Mesodermal cell (in vitro differentiated cells): ENCODE results near the gene RASGEF1C.
"Not testable (repeated sequence)": the region's sequence is repeated elsewhere in the genome, so short reads cannot be mapped to it uniquely, and the experiment has no call there.

Experiments
- H3K27ac ChIP-seq: 2 replicates; pipeline ENCODE4 v1.7.0; 2013; ENCODE audit warnings: mild to moderate bottlenecking, low read depth, low read length, moderate library complexity; ENCODE audit not compliant: severe bottlenecking
- H3K36me3 ChIP-seq: 2 replicates; pipeline ENCODE4 v1.7.1; 2013; ENCODE audit warnings: mild to moderate bottlenecking, low read length, moderate library complexity; ENCODE audit not compliant: control insufficient read depth, insufficient read depth
- H3K4me1 ChIP-seq: one replicate; pipeline ENCODE4 v1.7.1; 2013; ENCODE audit warnings: mild to moderate bottlenecking, low read length; ENCODE audit not compliant: insufficient read depth, control insufficient read depth, poor library complexity, severe bottlenecking
- H3K4me3 ChIP-seq: 2 replicates; pipeline ENCODE4 v1.7.0; 2013; ENCODE audit warnings: low read length, control low read depth, mild to moderate bottlenecking; ENCODE audit not compliant: insufficient read depth, poor library complexity, severe bottlenecking; ENCODE audit errors: extremely low read depth
- H3K9me3 ChIP-seq: 2 replicates; pipeline ENCODE4 v1.7.1; 2013; ENCODE audit warnings: mild to moderate bottlenecking, low read length, moderate library complexity; ENCODE audit not compliant: control insufficient read depth
- WGBS, 2 experiments: methylation state at CpG; one replicate each; pipeline ENCODE4 v1.1.5; 2013; ENCODE audit warnings: missing lambda C conversion rate in 2 of 2; ENCODE audit not compliant: insufficient coverage in 2 of 2; 5-methylcytosine and 5-hydroxymethylcytosine counted together

Gene RASGEF1C

GRCh38 chr5:180210961-180211760 lies 2.1 kb upstream of the RASGEF1C start:
- no peaks in the 10 kb centered on the region for H3K9me3 ChIP-seq
- no peaks in the 10 kb centered on the region for H3K4me1 ChIP-seq
- no peak overlapping the region for H3K4me3 ChIP-seq
- no peaks in the 10 kb centered on the region for H3K36me3 ChIP-seq
- WGBS, 2 experiments = 87 to 95% methylated on average over 9 to 15 of the region's 16 CpGs
- H3K27ac ChIP-seq = no peak overlapping the region

- whole genome bisulfite sequencing, 2 experiments = 90 to 95% methylated on average over 9 of the region's 12 CpGs
- H3K36me3 ChIP-seq, H3K4me3 ChIP-seq, H3K4me1 ChIP-seq, H3K9me3 ChIP-seq, H3K27ac ChIP-seq: not testable (repeated sequence)
Measured at GRCh38 chr5:180210077-180210476, 1.1 kb upstream of the RASGEF1C start.

- no peaks in the 10 kb centered on the region for H3K4me1 ChIP-seq
- H3K36me3 ChIP-seq = no peaks in the 10 kb centered on the region
- no peaks in the 10 kb centered on the region for H3K9me3 ChIP-seq
- no peak overlapping the region for H3K27ac ChIP-seq
- peak overlapping the region; percentile 34 for H3K4me3 ChIP-seq
- 4 to 10% methylated on average over 50 to 56 of the region's 65 CpGs for WGBS, 2 experiments
Measured at GRCh38 chr5:180208435-180209081, 453 bp downstream of the RASGEF1C start.

- Histone ChIP-seq H3K4me3 (no peak overlapping the region), H3K9me3 (no peaks in the 10 kb centered on the region), H3K4me1 (no peaks in the 10 kb centered on the region), H3K36me3 (no peaks in the 10 kb centered on the region), H3K27ac (no peak overlapping the region)
- 83 to 85% methylated on average over 12 of the region's 14 CpGs for WGBS, 2 experiments
Measured at GRCh38 chr5:180208038-180208434, 975 bp downstream of the RASGEF1C start.

- Histone ChIP-seq H3K4me1 (no peaks in the 10 kb centered on the region), H3K4me3 (no peak overlapping the region), H3K27ac (no peak overlapping the region), H3K9me3 (no peaks in the 10 kb centered on the region), H3K36me3 (no peaks in the 10 kb centered on the region)
- WGBS, 2 experiments = 89 to 91% methylated on average over 14 to 23 of the region's 25 CpGs
Measured at GRCh38 chr5:180207593-180207992, 1.4 kb downstream of the RASGEF1C start.

GRCh38 chr5:180206993-180207392 lies 2.0 kb downstream of the RASGEF1C start:
- H3K9me3 ChIP-seq = no peaks in the 10 kb centered on the region
- no peak overlapping the region for H3K27ac ChIP-seq

GRCh38 chr5:180205916-180206315 lies 3.1 kb downstream of the RASGEF1C start:
- Histone ChIP-seq H3K9me3 (no peaks in the 10 kb centered on the region), H3K36me3 (no peaks in the 10 kb centered on the region), H3K4me1 (no peaks in the 10 kb centered on the region), H3K27ac (no peak overlapping the region), H3K4me3 (no peak overlapping the region)
- 50% methylated on average over 1 of the region's 1 CpG; no CpG with 5 or more reads in 1 of the 2 experiments for WGBS, 2 experiments

More at GRCh38 chr5:180206993-180207392, 2.0 kb downstream of the RASGEF1C start:
- no peaks in the 10 kb centered on the region for H3K36me3 ChIP-seq
- H3K4me1 ChIP-seq = no peaks in the 10 kb centered on the region
- WGBS, 2 experiments = 87 to 93% methylated on average over 9 to 10 of the region's 11 CpGs
- H3K4me3 ChIP-seq = no peak overlapping the region

- Histone ChIP-seq H3K4me3 (no peak overlapping the region), H3K9me3 (no peaks in the 10 kb centered on the region), H3K4me1 (no peaks in the 10 kb centered on the region), H3K36me3 (no peaks in the 10 kb centered on the region), H3K27ac (no peak overlapping the region)
- no CpG with 5 or more reads among the region's 1 CpG for WGBS, 2 experiments
Measured at GRCh38 chr5:180204276-180204819, 4.7 kb downstream of the RASGEF1C start.

GRCh38 chr5:180202939-180203573 lies 6.0 kb downstream of the RASGEF1C start:
- Histone ChIP-seq H3K27ac (no peak overlapping the region), H3K9me3 (no peaks in the 10 kb centered on the region), H3K4me3 (no peak overlapping the region), H3K36me3 (no peaks in the 10 kb centered on the region), H3K4me1 (no peaks in the 10 kb centered on the region)
- 95 to 96% methylated on average over 5 to 7 of the region's 8 CpGs for WGBS, 2 experiments

- Histone ChIP-seq H3K9me3 (no peaks in the 10 kb centered on the region), H3K4me3 (no peak overlapping the region), H3K36me3 (no peaks in the 10 kb centered on the region), H3K4me1 (no peaks in the 10 kb centered on the region), H3K27ac (no peak overlapping the region)
- WGBS, 2 experiments = 83 to 91% methylated on average over 14 to 15 of the region's 23 CpGs
Measured at GRCh38 chr5:180201051-180201987, 7.7 kb downstream of the RASGEF1C start.
